ENCODE results near the gene TGIF2LY. TPM values are rescaled to one million over a fixed set of nuclear protein-coding genes. Genes with fewer than 3 reads are reported as not detected.
"Not testable (repeated sequence)": the region's sequence is repeated elsewhere in the genome, so short reads cannot be mapped to it uniquely, and the experiment has no call there.

TGIF2LY gene
- total RNA-seq (not detected), polyA plus RNA-seq (not detected)
- long read RNA-seq, donor 1 = 0 reads
- long read RNA-seq, donor 2 = 0 reads
- long read RNA-seq, donor 3 = 0 reads

GRCh38 chrY:3578767-3579166 lies at the start of gene TGIF2LY:
Gene TGIF2LY (plus strand): TSS chrY:3579067. CDS start chrY:3579245, 178 bp downstream.
- H3K27ac ChIP-seq; H3K4me1 ChIP-seq; H3K27me3 ChIP-seq; intact Hi-C loops (cut with DNase I); H3K9me3 ChIP-seq; ATAC-seq; DNase-seq; H3K4me3 ChIP-seq; H3K36me3 ChIP-seq: not testable (repeated sequence)
- WGBS, 4 donors = 71 to 77% methylated on average over 9 of the region's 9 CpGs; no CpG with 5 or more reads in 2 of the 4 donors
